Pons (tissue), 1 donor: ENCODE data around the gene ABCC12.
"Not testable (repeated sequence)": the region's sequence is repeated elsewhere in the genome, so short reads cannot be mapped to it uniquely, and the experiment has no call there.

Experiments used
- DNase-seq: peaks from one replicate; pipeline ENCODE4 v3.0.0-alpha.2; 2016; ENCODE audit warnings: low spot score

ABCC12 gene

DNA sequence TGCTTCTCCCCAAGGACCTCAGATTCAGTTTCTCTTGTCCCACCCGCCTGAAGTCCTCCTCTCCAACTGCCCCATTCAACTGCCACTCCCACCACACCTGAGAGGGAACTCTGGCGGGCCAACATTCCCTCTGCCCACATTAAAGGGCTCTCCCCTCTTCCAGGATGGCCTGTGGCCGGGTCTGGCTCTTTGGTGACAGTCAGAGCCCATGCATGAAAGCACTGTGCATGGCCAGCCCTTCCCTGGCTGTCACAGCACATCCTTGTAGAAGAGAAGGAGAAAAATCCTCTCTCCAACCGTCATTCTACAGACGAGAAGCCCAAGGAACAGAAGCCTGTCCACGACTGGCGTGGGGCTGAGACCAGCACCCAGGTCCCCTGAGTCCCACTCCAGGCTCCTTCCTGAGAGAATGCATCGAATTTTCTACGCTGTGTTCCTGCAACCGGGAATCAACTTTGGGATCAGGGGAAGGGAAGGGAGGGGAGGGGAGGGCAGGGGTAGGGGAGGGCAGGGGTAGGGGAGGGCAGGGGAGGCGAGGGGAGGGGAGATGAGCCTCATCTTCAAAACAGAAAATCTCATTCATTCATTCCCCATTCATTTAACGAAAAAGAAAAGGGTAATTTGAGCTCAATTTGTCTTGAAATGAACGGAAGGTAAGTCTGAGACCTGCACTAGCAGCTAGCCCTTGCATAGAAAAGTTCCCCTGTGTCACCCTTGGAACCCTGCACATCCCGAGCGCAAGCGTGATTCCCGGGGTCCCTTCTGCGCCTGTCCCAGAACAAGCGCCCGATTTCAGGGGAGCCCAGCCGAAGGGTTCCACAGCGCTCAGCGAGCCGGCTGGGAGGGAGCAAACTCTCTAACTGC lies at the start of gene ABCC12:
ABCC12 (minus strand) TSS at position 68 of the 864 bp plus-strand sequence. CDS start 9,569 bp downstream, outside the sequence.
- DNase-seq: no peak

DNA sequence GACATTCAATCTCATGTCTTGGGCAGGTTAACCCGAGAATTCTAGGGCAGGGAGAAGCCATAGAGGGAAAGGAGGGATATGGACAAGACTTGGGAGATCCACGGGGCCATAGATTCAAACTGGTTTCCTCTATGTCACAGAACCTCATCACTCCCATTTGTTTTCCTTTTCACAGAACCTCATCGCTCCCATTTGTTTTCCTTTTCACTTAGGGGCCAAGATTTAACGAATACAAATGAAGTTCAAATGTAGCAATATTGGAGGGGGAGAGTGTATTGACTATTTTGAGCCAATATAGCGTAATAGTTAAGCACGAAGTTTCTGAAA lies 49.0 kb upstream of the ABCC12 start:
- DNase-seq: no peak

DNA sequence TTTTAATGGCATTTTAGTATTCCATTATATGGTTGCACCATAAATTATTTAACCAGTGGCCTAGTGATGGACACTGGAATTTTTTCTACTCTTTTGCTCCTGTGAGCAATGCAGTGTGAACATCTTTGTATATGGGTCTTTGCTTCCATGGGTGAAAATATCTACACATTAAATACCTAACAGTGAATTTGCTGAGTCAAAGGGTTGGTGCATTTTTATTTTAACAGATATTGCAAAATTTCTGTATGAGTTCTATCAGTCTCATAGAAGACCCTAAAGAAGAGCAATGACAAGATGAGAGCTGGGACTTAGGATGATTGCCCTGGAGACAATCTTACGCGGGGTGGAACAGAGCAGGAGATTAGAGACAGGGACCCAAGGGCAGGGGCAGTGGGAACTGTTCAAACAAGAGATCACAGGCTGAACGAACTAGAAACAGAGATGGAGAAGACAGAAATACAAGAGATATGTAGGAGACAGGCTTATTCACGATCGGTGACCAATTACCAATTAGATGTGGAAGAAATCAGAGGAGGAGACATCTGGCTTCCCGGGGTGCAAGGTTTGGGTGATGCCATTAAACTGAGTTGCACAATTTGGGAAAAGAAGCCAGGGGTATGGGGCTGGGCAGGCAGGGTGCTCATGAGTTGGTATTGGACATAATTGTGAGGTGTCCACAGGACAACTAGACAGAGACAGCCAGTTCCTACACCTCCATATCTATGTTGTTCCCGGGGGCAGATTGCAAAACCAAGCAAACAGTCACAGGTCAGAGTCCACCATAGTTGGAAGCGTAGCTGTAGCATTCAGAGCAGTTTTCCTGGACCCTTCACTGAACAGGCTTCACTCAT lies 48.4 kb upstream of the ABCC12 start:
- no peak for DNase-seq

DNA sequence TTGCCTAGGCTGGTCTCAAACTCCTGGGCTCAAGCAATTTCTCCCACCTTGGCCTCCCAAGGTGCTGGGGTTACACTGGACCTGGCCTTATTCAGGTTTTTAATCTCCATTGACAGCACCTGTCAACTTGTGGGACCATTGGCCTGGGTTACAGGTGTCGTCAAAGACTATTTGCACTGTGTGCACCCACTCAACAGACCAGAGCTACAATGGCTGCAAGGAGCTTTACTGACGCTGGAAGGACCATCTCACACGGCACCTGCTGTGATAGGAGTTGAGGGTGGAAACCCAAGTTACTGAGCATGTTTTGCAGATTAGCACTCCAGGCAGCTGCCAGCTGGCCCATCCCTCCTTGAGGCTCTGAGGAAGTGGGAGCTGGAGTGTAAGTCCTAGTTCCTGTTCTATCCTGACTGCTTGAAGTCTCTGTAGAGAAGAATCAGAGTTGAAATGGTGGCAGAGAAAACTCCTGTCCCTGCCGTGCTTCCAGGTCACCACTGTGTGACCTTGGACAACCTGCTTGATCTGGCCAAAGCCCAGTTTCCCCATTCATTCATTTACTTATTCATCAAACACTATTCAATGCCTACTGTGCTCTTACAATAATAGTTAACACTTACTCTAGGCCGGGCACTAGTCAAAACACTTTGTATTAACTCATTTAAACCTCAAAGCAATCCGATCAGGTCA lies 45.9 kb upstream of the ABCC12 start:
- no peak for DNase-seq

DNA sequence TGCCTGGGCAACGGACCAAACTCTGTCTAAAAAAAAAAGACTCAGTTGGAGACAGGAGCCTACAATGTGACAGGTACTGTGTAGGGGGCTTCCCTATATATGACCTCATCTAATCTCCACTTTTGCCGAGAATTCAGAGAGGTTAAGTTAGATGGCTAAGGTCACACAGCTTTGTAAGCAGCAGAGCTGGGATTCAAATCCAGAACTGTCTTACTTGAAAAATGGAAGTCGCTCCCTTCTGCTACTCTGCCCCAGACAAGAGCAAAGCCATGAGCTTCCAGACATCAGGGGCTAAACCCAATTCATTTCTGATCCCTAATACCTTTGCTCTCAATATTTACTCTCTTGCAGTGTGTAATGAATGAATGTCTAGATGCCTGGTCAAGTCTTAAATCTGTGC lies 41.5 kb upstream of the ABCC12 start:
- DNase-seq: no peak

DNA sequence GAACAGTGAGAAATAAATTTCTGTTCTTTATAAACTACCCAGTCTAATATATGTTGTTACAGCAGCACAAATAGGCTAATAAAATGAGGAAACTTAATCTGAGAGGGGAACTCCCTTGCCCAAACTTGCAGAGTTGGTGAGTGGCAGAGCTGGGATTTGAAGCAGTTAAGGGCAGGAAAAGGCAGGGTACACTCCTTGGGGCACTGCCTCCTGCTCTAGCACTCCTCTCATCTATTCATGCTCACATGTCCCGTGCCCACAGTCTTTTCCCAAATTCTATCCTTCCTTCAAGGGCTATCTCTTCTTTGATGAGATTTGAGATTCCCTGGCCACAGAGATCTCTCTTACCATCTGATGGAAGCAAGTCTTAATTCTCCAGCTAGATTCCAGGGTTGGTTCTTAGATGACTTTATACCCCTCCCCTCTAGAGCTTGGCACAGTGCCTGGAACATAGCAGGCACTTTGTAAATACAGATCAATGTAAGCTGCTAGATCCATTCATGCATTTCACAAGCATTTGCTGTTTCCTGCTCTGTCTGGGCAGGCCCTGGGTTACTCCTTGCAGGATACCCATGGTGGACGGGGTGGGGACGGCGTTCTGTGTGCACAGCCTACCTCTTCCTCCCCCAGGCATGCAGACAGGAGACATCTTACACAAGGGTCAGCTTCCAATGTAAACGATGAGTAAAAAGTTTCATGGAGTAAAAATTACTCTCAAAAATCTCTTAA lies 39.2 kb upstream of the ABCC12 start:
- DNase-seq: no peak

DNA sequence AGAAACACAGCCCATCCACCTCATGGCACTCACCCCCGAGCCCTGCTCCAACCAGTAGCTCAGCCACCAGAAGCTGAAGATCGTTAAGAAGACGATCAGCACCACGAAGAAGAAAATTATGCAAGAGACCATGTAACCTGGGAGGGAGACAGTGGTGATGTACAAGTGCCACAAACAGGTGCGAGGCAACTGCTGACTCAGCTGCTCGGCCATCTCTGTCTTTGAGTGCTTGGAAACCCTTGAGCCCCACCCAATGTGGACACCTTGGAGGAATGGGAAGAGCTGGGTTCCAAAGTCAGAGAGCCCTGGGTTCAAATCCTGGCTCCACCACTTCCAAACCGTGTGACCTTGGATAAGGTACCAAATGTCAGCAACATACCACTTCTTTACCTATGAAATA lies 38.1 kb upstream of the ABCC12 start:
- DNase-seq: no peak

GRCh38 chr16:48188449-48189102 lies 32.8 kb upstream of the ABCC12 start:
- peak; percentile 40 for DNase-seq

DNA sequence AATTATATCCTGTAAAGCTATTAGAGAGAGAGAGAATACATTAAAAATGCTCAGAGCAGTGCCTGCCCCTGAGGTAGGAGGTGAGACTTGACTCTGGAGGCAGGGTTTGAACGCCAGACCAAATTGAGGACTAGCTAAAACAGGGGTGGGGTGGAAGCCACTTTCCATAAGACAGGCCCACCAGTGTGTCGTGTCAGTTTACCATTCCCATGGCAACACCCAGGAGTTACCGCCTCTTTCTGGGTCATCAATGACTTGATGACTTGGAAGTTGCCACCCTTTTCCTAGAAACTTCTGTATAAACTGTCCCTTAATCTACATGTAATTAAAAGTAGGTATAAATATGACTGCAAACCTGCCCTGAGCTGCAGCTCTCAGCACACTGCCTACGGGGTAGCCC lies 32.0 kb upstream of the ABCC12 start:
- DNase-seq: no peak

GRCh38 chr16:48184681-48185080 lies 28.9 kb upstream of the ABCC12 start:
- no peak for DNase-seq

- DNase-seq: no peak
Observed at GRCh38 chr16:48182979-48183537, 27.3 kb upstream of the ABCC12 start.

GRCh38 chr16:48181746-48182520 lies 26.1 kb upstream of the ABCC12 start:
- not testable (repeated sequence) for DNase-seq

DNA sequence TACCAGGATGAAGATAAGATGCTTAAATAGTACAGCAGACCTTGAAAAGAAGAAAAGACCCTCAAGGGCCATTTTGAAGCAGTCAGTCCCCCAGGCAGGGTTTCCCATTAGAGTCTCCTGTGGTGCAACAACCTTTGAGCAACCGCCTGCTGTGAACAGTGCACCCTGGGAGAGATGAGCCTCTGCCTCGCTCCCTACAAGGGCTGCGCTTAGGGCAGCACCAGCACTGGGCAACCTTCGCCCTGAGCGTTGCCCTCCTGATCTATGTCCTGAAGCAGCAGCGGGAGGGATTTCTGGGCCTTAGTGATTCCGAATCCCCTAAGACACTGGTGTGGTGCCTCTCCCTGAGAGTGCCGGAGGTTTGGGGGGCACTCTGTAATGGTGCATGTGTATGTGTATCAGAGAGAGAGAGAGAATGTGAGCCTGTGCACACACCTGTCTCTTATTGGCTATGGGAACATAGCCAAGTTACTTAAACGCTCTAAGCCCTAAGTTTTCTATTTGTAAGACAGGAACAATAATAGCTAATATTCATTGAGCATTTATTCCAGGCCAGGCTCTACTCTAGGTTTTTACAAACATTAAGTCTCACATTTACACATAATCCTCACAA lies 25.2 kb upstream of the ABCC12 start:
- DNase-seq: no peak

DNA sequence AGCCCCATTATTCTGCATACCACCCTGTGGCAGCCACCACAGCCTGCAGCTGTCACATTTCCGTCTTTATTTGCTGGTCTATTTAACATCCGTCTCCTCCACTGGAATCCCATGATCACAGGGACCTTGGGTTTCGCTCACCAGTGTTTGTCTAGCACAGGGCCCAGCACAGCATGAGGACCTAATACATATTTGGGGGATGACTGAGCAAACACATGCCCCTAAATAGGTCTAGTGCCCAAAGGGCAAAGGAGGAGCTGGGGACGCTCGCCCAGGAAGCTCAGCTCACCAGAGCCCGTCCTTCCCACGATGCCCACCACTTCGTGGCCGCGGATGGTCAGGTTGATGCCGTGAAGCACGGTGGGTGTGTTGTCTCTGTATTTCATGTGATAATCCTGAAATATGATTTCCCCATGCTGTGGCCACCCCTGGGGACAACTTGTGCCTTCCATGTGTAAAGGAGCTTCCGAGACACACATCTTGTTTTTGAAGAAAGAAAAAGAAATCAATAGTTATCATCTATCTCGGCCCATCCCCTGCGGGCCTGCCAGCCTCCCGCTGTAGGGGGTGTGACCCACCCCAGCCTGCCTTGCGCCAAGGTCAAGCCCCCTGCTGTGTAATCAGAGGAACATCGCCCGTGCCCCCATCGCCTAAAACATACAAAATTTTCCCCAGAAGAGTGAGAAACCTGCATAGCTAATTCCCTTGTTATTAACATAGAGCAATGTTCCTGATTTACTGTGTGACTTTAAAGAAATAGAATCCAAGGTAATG lies 21.0 kb upstream of the ABCC12 start:
- DNase-seq: no peak

DNA sequence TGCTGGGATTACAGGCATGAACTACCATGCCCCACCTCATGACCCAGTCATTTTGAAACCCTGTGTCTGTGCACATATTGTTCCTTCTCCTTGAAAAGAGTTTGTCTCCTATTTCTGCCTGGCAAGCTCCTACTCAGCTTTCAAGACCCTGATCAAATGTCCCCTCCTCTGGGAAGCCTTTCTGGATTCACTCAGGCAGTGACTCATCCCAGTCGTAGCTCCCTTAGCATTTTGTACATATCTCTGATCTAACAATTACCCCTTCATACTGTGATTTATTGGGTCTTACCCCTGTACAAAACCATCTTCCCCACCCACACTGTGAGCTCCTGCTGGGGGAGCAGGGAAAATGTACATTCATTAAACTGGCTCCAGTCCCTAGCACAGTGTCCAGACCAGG lies 18.1 kb upstream of the ABCC12 start:
- DNase-seq: no peak

DNA sequence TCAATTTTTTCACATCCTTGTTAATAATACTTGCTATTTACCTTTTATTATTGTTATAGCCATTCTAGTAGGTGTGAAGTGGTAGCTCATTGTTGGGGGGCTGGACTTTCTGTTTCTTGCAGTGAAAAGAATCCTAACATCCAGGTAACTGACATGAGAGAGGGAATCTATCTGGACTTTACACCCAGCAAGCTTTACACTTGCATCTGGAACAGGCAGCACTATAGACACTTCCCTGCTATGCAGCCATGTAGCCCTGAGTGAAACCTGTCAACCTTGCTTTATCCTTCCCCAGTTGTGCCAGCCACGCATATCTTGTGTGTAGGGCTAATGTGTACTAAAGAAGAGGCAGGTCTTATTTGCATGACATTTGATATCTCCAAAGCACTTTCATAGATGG lies 16.9 kb upstream of the ABCC12 start:
- no peak for DNase-seq

DNA sequence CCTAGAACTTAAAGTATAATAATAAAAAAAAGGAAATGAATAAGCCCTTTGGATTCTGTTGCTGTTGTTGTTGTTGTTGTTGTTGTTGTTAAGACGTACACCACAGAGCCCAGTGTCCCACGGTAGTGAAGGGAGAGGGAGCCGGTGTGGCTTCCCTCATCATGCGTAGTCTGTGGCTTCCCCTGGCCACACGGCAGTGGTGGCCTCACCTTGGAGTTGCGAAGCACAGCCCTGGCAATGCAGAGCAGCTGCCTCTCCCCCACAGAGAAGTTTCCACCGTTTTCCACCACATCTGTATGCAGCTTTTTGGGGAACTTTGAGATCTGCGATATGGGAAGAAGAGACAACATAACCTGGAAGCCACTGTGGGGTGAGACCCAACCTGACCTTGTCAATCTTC lies 14.1 kb upstream of the ABCC12 start:
- no peak for DNase-seq

GRCh38 chr16:48168075-48168474 lies 12.3 kb upstream of the ABCC12 start:
- DNase-seq: no peak

DNA sequence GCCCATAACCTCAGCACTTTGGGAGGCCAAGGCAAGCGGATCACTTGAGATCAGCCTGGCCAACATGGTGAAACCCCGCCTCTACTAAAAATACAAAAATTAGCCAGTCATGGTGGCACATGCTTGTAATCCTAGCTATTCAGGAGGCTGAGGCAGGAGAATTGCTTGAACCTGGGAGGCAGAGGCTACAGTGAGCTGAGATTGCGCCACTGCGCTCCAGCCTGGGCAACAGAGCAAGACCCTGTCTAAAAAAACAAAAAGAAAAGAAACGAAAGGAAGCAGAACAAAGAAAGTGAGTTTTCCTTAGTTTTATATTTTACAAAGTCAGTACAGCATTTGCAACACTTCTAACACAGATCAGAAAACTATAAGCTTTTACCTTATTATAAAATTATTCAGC lies 10.8 kb upstream of the ABCC12 start:
- DNase-seq: not testable (repeated sequence)
